ENCODE measurements around the gene CYP26A1. TPM values are rescaled to one million over a fixed set of nuclear protein-coding genes. Genes with fewer than 3 reads are reported as not detected.

CYP26A1 gene
- total RNA-seq, 1 experiment from 2014 or later, result 2.2 TPM

DNA sequence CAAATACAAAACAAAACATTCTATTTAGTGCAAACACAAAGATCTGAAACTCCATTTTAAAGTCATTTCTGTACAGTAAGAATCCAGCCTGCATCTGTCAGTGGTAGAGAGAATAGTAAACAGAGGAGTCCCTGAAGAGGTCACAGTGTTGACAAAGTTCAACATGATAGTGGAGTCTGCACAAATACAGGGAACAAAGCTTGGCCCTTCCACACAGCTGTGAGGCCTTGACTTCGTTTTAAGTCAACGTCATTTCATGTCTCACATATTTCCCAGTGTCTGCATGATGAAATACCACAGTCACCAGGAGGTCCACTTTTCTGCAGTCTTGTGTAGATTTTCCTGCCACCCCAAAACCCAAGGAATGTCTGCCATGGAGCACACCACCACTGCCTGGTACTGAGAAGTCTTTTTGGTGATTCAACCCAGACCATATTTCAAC is 33.0 kb downstream of the CYP26A1 start:
- Histone ChIP-seq H3K4me2 (no peak overlapping the region), H3F3A (ENCODE audit: insufficient read depth, low read depth) (no peaks in the 10 kb centered on the region), H3K27ac (no peak overlapping the region), H3K27me3 (ENCODE audit: insufficient read depth, low read depth) (no peaks in the 10 kb centered on the region), H3K36me3 (ENCODE audit: low read depth) (no peaks in the 10 kb centered on the region), H4K20me1 (ENCODE audit: insufficient read depth) (no peaks in the 10 kb centered on the region), H3K9me3 (ENCODE audit: insufficient read depth, low read depth) (no peaks in the 10 kb centered on the region; the same call in none of the 2 replicates), H3K79me2 (ENCODE audit: low read depth) (no peaks in the 10 kb centered on the region), H3K4me3 (no peak overlapping the region), H3K4me1 (replicated peaks; ENCODE audit: insufficient read depth) (no peaks in the 10 kb centered on the region), H2AFZ (no peak overlapping the region), H3K9me2 (ENCODE audit: insufficient read depth) (no peaks in the 10 kb centered on the region)
- CTCF ChIA-PET, result no interaction called here
- TF ChIP-seq EZH2 (IDR thresholded peaks at IDR 0.05; ENCODE audit: low read depth), result no peak
- TF ChIP-seq, protein P1, sequence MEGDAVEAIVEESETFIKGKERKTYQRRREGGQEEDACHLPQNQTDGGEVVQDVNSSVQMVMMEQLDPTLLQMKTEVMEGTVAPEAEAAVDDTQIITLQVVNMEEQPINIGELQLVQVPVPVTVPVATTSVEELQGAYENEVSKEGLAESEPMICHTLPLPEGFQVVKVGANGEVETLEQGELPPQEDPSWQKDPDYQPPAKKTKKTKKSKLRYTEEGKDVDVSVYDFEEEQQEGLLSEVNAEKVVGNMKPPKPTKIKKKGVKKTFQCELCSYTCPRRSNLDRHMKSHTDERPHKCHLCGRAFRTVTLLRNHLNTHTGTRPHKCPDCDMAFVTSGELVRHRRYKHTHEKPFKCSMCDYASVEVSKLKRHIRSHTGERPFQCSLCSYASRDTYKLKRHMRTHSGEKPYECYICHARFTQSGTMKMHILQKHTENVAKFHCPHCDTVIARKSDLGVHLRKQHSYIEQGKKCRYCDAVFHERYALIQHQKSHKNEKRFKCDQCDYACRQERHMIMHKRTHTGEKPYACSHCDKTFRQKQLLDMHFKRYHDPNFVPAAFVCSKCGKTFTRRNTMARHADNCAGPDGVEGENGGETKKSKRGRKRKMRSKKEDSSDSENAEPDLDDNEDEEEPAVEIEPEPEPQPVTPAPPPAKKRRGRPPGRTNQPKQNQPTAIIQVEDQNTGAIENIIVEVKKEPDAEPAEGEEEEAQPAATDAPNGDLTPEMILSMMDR (conservative IDR thresholded peaks at IDR 0.05), result no peak
- no peak for DNase-seq
- POLR2A ChIA-PET (ENCODE audit: unreplicated experiment), result no interaction called here
- intact Hi-C loops (cut with micrococcal nuclease; ENCODE audit: unreplicated experiment), result no loop called here
- BruUV-seq (replicated peaks), result no TSS peak

DNA sequence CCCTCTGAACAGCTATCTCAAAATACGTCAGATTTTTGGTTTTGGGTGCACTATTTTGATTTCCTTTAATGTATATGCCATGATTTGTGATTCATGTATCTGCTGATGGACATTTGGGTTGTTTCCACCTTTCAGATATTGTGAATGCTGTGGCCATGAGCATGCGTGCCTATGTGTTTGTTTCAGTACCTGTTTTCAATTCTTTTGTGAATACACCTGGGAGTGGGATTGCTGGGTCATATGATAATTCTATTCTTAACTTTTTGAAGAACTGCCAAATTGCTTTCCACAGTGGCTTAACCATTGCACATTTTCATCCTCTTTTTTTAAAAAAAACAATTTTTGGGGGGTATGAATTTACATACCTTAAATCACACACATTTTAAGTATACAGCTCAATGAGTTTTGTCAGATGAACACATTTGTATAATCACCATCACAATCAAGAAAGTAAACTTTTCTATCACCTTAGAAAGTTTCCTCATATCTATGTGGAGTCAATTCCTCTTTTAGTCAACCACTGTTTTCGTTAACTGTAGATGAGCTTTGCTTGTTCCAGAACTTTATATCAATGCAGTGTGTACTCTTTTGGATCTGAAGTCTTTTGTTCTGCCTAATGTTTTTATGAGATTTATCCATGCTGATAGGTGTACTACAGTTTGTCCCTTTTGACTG is 36.9 kb downstream of the CYP26A1 start:
- intact Hi-C loops (cut with micrococcal nuclease; ENCODE audit: unreplicated experiment), result no loop called here
- H3K9me2 ChIP-seq (ENCODE audit: insufficient read depth), result no peaks in the 10 kb centered on the region
- H3K9me3 ChIP-seq (ENCODE audit: insufficient read depth, low read depth), result no peaks in the 10 kb centered on the region
- H3K4me3 ChIP-seq, result no peak overlapping the region
- H4K20me1 ChIP-seq (ENCODE audit: insufficient read depth), result no peaks in the 10 kb centered on the region
- H3K27me3 ChIP-seq (ENCODE audit: insufficient read depth, low read depth), result no peaks in the 10 kb centered on the region
- no peaks in the 10 kb centered on the region for H3K4me1 ChIP-seq (replicated peaks; ENCODE audit: insufficient read depth)
- H3K27ac ChIP-seq, result no peak overlapping the region
- POLR2A ChIA-PET (ENCODE audit: unreplicated experiment), result no interaction called here
- BruUV-seq (replicated peaks), result no TSS peak
- DNase-seq, result no peak
- H2AFZ ChIP-seq, result no peak overlapping the region
- CTCF ChIA-PET, result no interaction called here
- no peaks in the 10 kb centered on the region for H3K79me2 ChIP-seq (ENCODE audit: low read depth)
- TF ChIP-seq, protein P1 (conservative IDR thresholded peaks at IDR 0.05), result no peak
- TF ChIP-seq EZH2 (IDR thresholded peaks at IDR 0.05; ENCODE audit: low read depth), result no peak
- H3F3A ChIP-seq (ENCODE audit: insufficient read depth, low read depth), result no peaks in the 10 kb centered on the region
- H3K4me2 ChIP-seq, result no peak overlapping the region
- H3K36me3 ChIP-seq (ENCODE audit: low read depth), result no peaks in the 10 kb centered on the region

DNA sequence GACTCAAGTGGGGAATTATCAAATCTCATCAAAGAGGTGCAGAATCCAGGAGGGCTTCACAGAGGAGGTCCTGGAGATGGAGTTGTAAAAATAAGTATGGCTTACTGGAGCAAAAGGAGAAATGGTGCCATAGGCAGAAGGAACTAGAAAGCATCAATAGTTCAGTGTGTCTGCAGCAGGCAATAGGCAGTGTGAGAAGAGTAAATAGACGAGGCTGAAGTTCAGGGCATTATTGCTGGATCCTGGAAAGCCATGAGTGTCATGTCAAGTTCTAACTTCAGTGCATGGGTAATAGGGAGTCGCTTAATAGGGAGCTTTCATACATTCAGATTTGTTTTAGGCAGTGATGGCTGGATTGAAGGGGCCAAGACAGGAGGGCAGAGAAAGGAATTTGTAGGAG is 39.3 kb downstream of the CYP26A1 start:
- no peaks in the 10 kb centered on the region for H3K27me3 ChIP-seq (ENCODE audit: insufficient read depth, low read depth)

More for the DNA sequence above, 39.3 kb downstream of the CYP26A1 start:
- Histone ChIP-seq H3K4me3 (no peak overlapping the region), H2AFZ (no peak overlapping the region), H3F3A (ENCODE audit: insufficient read depth, low read depth) (no peaks in the 10 kb centered on the region), H3K4me2 (no peak overlapping the region), H3K27ac (no peak overlapping the region), H3K36me3 (ENCODE audit: low read depth) (no peaks in the 10 kb centered on the region), H3K9me2 (ENCODE audit: insufficient read depth) (no peaks in the 10 kb centered on the region), H3K9me3 (ENCODE audit: insufficient read depth, low read depth) (no peaks in the 10 kb centered on the region), H4K20me1 (ENCODE audit: insufficient read depth) (no peaks in the 10 kb centered on the region), H3K4me1 (replicated peaks; ENCODE audit: insufficient read depth) (no peaks in the 10 kb centered on the region), H3K79me2 (ENCODE audit: low read depth) (no peaks in the 10 kb centered on the region)
- BruUV-seq (replicated peaks), result no TSS peak
- intact Hi-C loops (cut with micrococcal nuclease; ENCODE audit: unreplicated experiment), result no loop called here
- ChIA-PET POLR2A (ENCODE audit: unreplicated experiment) (no interaction called here), CTCF (no interaction called here)
- no peak for DNase-seq
- TF ChIP-seq, protein P1 (conservative IDR thresholded peaks at IDR 0.05), result no peak
- no peak for TF ChIP-seq EZH2 (IDR thresholded peaks at IDR 0.05; ENCODE audit: low read depth)
